ENCODE data around the gene DSG4.

- TF ChIP-seq POLR2AphosphoS5 (IDR thresholded peaks at IDR 0.05; ENCODE audit: borderline replicate concordance, low read depth, low read length): no peak
- no peak for TF ChIP-seq EZH2 (IDR thresholded peaks at IDR 0.05)
Observed at GRCh38 chr18:31426871-31427406, 50.4 kb downstream of the DSG4 start.

Measured in SK-N-MC (cell line).